Measurements from ENCODE around the gene SLIT1.

The SLIT1 gene

GRCh38 chr10:97069576-97070362 is 116.0 kb downstream of the SLIT1 start:
- TF ChIP-seq CEBPB (IDR thresholded peaks at IDR 0.05) (peak; percentile 81), TEAD4 (IDR thresholded peaks at IDR 0.05) (peak; percentile 18; the same call in 1 of the 2 replicates), MAX (IDR thresholded peaks at IDR 0.05) (no peak), YY1 (IDR thresholded peaks at IDR 0.05; ENCODE audit: low read depth) (no peak), NFIC (IDR thresholded peaks at IDR 0.05) (peak; percentile 11; the same call in 1 of the 2 replicates), ZBTB7A (IDR thresholded peaks at IDR 0.05; ENCODE audit: low read depth) (no peak), FOXM1 (IDR thresholded peaks at IDR 0.05; ENCODE audit: borderline replicate concordance, low read depth) (peak; percentile 47; the same call in 1 of the 2 replicates), EGR1 (IDR thresholded peaks at IDR 0.05) (no peak)

DNA sequence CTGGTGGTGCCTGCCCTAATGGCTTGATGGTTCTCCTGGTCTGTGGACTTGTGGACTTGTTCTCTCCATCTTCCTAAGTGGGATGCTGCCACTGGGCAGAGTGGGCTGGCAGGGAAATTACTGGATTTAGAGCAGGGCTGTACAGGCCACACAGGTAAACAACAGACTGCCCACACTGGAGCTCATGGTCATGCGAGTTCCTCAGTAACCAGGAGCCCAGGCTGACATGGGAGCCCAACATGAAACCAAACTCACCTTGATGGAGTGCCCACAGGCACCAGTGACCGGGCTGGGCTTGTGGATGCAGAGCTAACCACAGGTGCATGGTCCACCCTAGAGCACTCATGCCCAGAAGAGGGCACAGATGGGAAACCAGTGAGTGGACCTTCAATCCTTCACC is 116.7 kb downstream of the SLIT1 start:
- no peak for TF ChIP-seq TCF12 (IDR thresholded peaks at IDR 0.05; ENCODE audit: low read depth)
- TF ChIP-seq RAD21 (IDR thresholded peaks at IDR 0.05; ENCODE audit: low read depth) = no peak
- no peak for TF ChIP-seq TAF1 (IDR thresholded peaks at IDR 0.05; ENCODE audit: low read depth)
- TF ChIP-seq CEBPB (IDR thresholded peaks at IDR 0.05) = no peak
- TF ChIP-seq TEAD4 (IDR thresholded peaks at IDR 0.05) = no peak
- TF ChIP-seq FOXM1 (IDR thresholded peaks at IDR 0.05; ENCODE audit: borderline replicate concordance, low read depth) = no peak
- TF ChIP-seq MAX (IDR thresholded peaks at IDR 0.05) = no peak
- TF ChIP-seq REST (IDR thresholded peaks at IDR 0.05; ENCODE audit: low read depth) = no peak
- TF ChIP-seq ZBTB7A (IDR thresholded peaks at IDR 0.05; ENCODE audit: low read depth) = no peak
- TF ChIP-seq CREB1 (IDR thresholded peaks at IDR 0.05; ENCODE audit: low read depth) = no peak
- TF ChIP-seq, protein P1, sequence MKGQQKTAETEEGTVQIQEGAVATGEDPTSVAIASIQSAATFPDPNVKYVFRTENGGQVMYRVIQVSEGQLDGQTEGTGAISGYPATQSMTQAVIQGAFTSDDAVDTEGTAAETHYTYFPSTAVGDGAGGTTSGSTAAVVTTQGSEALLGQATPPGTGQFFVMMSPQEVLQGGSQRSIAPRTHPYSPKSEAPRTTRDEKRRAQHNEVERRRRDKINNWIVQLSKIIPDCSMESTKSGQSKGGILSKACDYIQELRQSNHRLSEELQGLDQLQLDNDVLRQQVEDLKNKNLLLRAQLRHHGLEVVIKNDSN (IDR thresholded peaks at IDR 0.05) = no peak
- no peak for TF ChIP-seq EP300 (IDR thresholded peaks at IDR 0.05; ENCODE audit: borderline replicate concordance)
- no peak for TF ChIP-seq NFIC (IDR thresholded peaks at IDR 0.05)
- TF ChIP-seq EGR1 (IDR thresholded peaks at IDR 0.05) = no peak
- no peak for TF ChIP-seq YY1 (IDR thresholded peaks at IDR 0.05; ENCODE audit: low read depth)

GRCh38 chr10:97067716-97068391 is 117.9 kb downstream of the SLIT1 start:
- TF ChIP-seq NFIC (IDR thresholded peaks at IDR 0.05) (no peak), REST (IDR thresholded peaks at IDR 0.05; ENCODE audit: low read depth) (peak; percentile 65)

DNA sequence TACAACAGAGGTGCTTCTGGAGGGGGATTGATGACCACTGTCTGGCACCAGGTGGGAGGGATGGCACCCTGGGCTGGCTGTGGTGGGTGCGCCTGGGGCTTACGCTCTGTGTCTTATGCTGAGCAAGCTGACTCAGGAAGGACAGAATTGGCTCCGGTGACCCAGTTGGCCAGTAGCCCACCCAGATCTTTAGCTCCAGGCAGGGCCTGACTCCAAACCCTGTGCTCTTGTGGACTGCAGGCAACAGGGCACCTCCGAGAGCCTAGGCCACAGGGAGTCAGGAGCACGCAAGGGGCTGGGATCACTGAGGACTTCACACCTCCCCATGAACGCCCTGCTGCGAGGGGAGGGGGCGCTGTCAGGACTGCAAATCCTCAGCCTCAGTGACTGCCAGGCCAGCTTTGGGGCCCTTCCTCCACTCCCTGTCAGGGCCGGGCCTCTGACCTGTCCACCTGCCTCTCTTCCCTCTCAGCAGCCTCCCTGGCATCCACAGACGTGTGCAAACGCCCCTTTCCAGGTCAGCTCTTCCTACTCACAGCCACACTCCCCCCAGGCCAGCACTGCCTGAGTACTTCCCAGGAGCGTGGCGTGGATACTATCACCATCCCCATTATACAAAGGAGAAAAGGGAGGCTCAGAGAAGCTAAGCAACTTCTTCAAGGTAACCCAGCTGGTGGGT is 118.7 kb downstream of the SLIT1 start:
- TF ChIP-seq TAF1 (IDR thresholded peaks at IDR 0.05; ENCODE audit: low read depth) (no peak), TCF12 (IDR thresholded peaks at IDR 0.05; ENCODE audit: low read depth) (no peak), CREB1 (IDR thresholded peaks at IDR 0.05; ENCODE audit: low read depth) (no peak), REST (IDR thresholded peaks at IDR 0.05; ENCODE audit: low read depth) (no peak), RAD21 (IDR thresholded peaks at IDR 0.05; ENCODE audit: low read depth) (no peak)
- TF ChIP-seq, protein P1 (IDR thresholded peaks at IDR 0.05) = no peak
